Adrenal gland (tissue), 12 donors: Measurements from ENCODE around the gene C3orf20. TPM values are rescaled to one million over a fixed set of nuclear protein-coding genes. Genes with fewer than 3 reads are reported as not detected.

Experiments used
- DNase-seq, 7 donors: peaks; one replicate each; pipeline ENCODE4 v3.0.0-alpha.2; 2019 to 2020
- H3K27ac ChIP-seq, 5 donors: fragments of 200-600 bp; sonication (generic) in 4 of 5; 1 replicate in 3 of 5; 2 replicates in 2 of 5; pipeline versions ENCODE4 v1.5.1 to v1.8.0; 2016 to 2020; ENCODE audit warnings: mild to moderate bottlenecking in 1 of 5
- H3K27me3 ChIP-seq: fragments of 200-600 bp; 2 replicates; pipeline ENCODE4 v1.8.0; 2021
- H3K36me3 ChIP-seq, 2 donors: fragments of 200-600 bp; replicated peaks in 1 of 2; 1 replicate in 1 of 2; 2 replicates in 1 of 2; pipeline versions ENCODE4 v1.5.1 to v1.8.0; 2018 to 2022
- H3K4me1 ChIP-seq, 2 donors: fragments of 200-600 bp; replicated peaks in 1 of 2; 1 replicate in 1 of 2; 2 replicates in 1 of 2; pipeline versions ENCODE4 v1.5.1 to v1.8.0; 2018 to 2021
- H3K4me3 ChIP-seq, 4 donors: fragments of 200-600 bp; sonication (generic) in 3 of 4; one replicate each; pipeline ENCODE4 v1.5.1; 2016 to 2018
- H3K9me3 ChIP-seq, 3 donors: fragments of 200-600 bp; sonication (generic) in 1 of 3; replicated peaks in 1 of 3; 1 replicate in 2 of 3; 2 replicates in 1 of 3; pipeline versions ENCODE4 v1.5.1 to v1.8.0; 2016 to 2021
- POLR2A ChIP-seq, 2 donors: fragments of 450-650 bp; IDR thresholded peaks; one replicate each; pipeline ENCODE4 v1.6.1; 2017; ENCODE audit warnings: antibody characterized with exemption in 2 of 2, mild to moderate bottlenecking in 2 of 2, moderate library complexity in 1 of 2
- WGBS, 4 donors: extraction: QIAGEN DNeasy Blood & Tissue Kit in 2 of 4; methylation state at CpG; one replicate each; pipeline versions ENCODE4 v1.1.5 to v1.1.7; 2013 to 2017; 5-methylcytosine and 5-hydroxymethylcytosine counted together
- intact Hi-C, 2 donors: fragments of 100-400 bp; cut with DNase I; formaldehyde crosslinking; loops; one replicate each; pipeline versions ENCODE4 v1.14.1 to v1.15.0; 2022 to 2023
- polyA plus RNA-seq, 3 donors: library from polyadenylated mRNA; stranded (reverse); fragments of 200-250 nt in 2 of 3; fragments of 350-450 nt in 1 of 3; fragmentation: Illumina TruSeq in 1 of 3; extraction: RNeasy Lipid Tissue Mini Kit (QIAGEN cat#74804) in 1 of 3; gene quantifications; one replicate each; pipeline ENCODE4 v1.2.3, GENCODE V29; 2013 to 2014
- total RNA-seq, 9 donors: library from RNA; depleted of rRNA in 4 of 9; stranded (reverse); fragments of >200 nt in 4 of 9; fragments of 120-200 nt in 1 of 9; fragmentation: NEBNext Ultra II Directional in 1 of 9; extraction: Animal tissue kit (Norgen Biotek cat#: 25700) in 1 of 9; gene quantifications; one replicate each; pipeline versions ENCODE4 v1.1.0 to v1.2.4, GENCODE V29; 2013 to 2023
- TF ChIP-seq, protein P1 (sequence below), 6 experiments: fragments of 450-650 bp in 4 of 6; fragments of 200-600 bp in 2 of 6; sonication (generic) in 1 of 6; IDR thresholded peaks; 1 replicate in 5 of 6; 2 replicates in 1 of 6; pipeline versions ENCODE4 v1.5.1 to v1.8.0; 2016 to 2021; ENCODE audit warnings: antibody characterized with exemption in 6 of 6, mild to moderate bottlenecking in 2 of 6, moderate library complexity in 1 of 6
- donor health status: healthy with polysubstance abuse.
- donor health status: Bipolar disorder and iron deficiency.
- donor health status: DM: yes; HTN: yes; CAD: no.
- donor health status: DM: no; HTN: no; CAD: no.
- donor health status: DM: no; HTN: no; CAD: no.
- donor health status: DM: yes; HTN: yes; CAD: no.

C3orf20 gene
- total and polyA plus RNA-seq, 12 donors = 0.07 to 0.39 TPM; not detected in 10

DNA sequence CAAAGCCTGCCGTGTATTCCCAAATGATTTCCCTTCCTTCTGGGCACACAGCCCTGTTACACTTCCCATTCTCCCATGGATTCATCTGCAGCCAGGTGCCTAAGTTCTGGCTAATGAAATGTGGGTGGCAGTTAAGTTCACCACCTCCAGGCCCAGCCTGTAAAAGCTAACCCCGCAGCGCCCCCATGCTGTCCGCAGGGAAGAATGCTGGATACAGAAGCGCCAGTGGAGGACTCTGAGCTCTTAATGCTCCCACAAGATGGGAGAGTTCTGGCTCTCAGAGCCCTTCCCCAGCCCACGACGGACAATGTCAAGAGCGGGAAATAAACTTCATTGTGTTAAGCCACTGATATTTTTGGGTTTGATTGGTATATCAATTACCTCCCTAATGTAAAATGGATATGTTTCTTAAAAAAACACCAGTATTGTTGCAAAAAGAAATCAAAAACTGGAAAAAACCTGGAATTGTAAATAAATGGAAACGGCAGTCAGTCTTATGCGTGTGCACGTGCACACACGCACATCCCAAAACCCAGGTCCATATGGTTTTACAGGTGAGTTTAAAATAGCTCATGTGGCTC lies 106.1 kb downstream of the C3orf20 start:
- no peaks in the 10 kb centered on the region for H3K36me3 ChIP-seq
- H3K9me3 ChIP-seq = no peaks in the 10 kb centered on the region
- TF ChIP-seq POLR2A (IDR thresholded peaks at IDR 0.05) = no peak
- TF ChIP-seq, protein P1, sequence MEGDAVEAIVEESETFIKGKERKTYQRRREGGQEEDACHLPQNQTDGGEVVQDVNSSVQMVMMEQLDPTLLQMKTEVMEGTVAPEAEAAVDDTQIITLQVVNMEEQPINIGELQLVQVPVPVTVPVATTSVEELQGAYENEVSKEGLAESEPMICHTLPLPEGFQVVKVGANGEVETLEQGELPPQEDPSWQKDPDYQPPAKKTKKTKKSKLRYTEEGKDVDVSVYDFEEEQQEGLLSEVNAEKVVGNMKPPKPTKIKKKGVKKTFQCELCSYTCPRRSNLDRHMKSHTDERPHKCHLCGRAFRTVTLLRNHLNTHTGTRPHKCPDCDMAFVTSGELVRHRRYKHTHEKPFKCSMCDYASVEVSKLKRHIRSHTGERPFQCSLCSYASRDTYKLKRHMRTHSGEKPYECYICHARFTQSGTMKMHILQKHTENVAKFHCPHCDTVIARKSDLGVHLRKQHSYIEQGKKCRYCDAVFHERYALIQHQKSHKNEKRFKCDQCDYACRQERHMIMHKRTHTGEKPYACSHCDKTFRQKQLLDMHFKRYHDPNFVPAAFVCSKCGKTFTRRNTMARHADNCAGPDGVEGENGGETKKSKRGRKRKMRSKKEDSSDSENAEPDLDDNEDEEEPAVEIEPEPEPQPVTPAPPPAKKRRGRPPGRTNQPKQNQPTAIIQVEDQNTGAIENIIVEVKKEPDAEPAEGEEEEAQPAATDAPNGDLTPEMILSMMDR (IDR thresholded peaks at IDR 0.05) = peak; percentile 12 to 55 (median 42)
- H3K4me1 ChIP-seq = no peaks in the 10 kb centered on the region
- no peaks in the 10 kb centered on the region for H3K27me3 ChIP-seq
- peak in 5 of 7 donors; percentile 30 to 48 (median 43) for DNase-seq
- H3K27ac ChIP-seq = no peak overlapping the region
- WGBS, 4 donors = 43 to 54% (median 48%) methylated on average over 10 to 12 of the region's 12 CpGs
- no peak overlapping the region for H3K4me3 ChIP-seq
- intact Hi-C loops = loop anchor here in 1 of 2 donors (10.0 kb wide), 1 partner anchor 106 kb away; the partner anchor contains the start of gene C3orf20

DNA sequence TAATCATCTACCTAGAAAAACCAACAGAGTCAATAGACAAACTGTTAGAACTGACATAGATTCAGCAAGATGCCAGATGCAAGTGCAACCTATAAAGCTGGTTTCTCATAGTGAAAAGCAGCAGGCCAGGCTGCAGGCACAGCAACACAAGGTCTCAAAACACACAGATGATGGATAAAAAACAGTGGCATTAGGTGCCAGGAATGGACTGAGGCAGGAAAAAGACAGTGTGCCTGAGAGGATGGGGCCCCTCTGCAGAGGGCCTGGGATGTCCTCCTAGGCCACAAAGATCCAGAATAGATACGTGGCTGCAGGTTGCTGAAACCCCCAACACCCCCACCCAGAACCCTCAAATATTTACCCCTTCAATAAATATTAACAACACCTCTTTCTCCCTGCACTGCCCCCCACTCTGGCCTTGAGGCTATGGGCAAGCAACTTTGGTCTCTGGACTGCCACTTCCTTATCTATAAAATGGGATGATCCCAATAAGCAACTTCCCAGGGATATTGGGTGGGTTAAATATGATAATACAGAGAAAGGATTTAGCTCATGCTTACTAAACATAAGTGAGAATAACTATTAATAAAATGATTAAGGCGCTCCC lies 108.6 kb downstream of the C3orf20 start:
- no peaks in the 10 kb centered on the region for H3K36me3 ChIP-seq
- intact Hi-C loops = loop anchor here in 1 of 2 donors (10.0 kb wide), 1 partner anchor 109 kb away; the partner anchor contains the start of gene C3orf20
- no peak overlapping the region for H3K4me3 ChIP-seq
- TF ChIP-seq, protein P1 (IDR thresholded peaks at IDR 0.05) = no peak
- no peak for TF ChIP-seq POLR2A (IDR thresholded peaks at IDR 0.05)
- WGBS, 4 donors = 84 to 92% (median 87%) methylated on average over 2 of the region's 2 CpGs
- H3K9me3 ChIP-seq = no peaks in the 10 kb centered on the region
- DNase-seq = no peak
- H3K27me3 ChIP-seq = no peaks in the 10 kb centered on the region
- no peaks in the 10 kb centered on the region for H3K4me1 ChIP-seq
- H3K27ac ChIP-seq = no peak overlapping the region

DNA sequence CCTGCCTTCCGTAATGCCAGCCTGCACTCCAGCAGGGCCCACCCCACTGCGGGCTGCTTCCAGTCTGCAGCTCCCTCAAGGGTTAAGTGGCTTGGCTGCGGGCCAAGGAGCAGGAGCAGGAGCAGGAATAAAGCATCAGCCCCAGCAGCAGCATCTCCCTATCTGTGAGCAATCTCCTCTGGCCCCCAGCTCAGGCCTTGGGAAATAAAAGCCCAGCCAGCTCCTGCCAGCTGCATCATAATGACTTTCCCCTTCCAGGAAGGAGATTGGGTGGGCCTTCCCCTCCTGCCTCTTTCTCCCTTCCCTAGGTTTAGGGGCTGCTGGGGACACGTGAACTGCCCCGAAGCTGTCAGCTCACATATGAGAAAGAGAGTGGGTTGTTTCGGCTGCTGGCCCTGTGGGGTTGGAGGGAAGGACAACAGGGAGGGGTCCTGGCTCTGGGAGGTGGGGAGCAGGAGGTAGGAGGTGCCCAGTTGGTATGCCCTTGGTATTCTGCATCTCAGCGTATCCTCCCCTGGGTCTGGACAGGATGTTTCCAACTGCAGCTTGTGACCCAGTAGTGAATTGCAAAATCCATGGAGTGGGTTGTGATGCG lies 109.2 kb downstream of the C3orf20 start:
- no peak for TF ChIP-seq POLR2A (IDR thresholded peaks at IDR 0.05)
- H3K27ac ChIP-seq = no peak overlapping the region
- no peaks in the 10 kb centered on the region for H3K36me3 ChIP-seq
- H3K4me1 ChIP-seq = no peaks in the 10 kb centered on the region
- no peak overlapping the region for H3K4me3 ChIP-seq
- intact Hi-C loops = loop anchor here in 1 of 2 donors (10.0 kb wide), 1 partner anchor 109 kb away; the partner anchor contains the start of gene C3orf20
- H3K9me3 ChIP-seq = no peaks in the 10 kb centered on the region
- WGBS, 4 donors = 46 to 63% (median 51%) methylated on average over 8 of the region's 8 CpGs
- peak in 1 of 7 donors; percentile 13 for DNase-seq
- no peaks in the 10 kb centered on the region for H3K27me3 ChIP-seq

DNA sequence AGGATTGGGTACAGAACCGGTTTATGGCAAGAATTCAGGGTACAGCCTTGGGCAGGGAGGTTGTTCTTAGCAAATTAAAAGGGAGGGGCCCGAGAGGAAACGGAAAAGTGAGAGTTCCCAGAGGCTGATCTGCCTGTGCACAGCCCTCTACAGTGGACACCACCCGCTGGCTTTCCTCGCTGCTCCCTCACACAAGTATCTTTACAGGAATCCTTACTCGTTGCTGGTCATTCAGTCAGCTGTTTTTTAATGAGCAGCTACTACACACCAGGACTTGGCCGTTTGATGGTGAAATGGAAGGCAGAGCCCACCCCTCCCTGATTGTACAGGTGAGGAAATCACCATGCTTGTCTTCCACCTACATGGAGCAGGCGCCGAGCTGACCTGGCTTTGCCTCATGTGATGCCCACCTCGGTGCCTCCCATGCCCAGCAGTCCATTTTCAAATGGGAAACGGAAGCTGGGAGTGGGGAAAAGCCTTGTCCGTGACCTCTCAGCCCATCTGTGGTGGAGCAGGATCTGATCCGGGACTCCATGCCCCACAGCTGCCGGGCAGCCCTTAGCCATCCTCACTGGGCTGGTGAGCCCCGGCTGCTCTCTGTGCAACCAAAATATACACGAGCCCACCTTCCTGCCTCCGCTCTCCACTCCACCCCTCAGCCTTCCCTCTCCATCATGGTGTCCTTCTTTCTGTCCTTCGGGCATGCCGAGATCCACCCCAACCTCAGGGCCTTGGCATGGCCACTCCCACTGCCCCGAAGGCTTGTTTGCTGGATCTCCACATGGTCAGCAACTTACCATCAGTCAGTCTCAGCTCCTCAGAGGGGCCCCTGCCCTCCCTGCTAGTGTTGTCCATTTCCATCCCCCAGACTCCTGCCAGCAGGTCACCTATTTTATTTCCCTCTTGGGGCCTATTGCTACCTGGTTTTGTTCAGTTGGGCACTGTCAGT lies 110.5 kb downstream of the C3orf20 start:
- TF ChIP-seq, protein P1 (IDR thresholded peaks at IDR 0.05) = no peak
- no peak for TF ChIP-seq POLR2A (IDR thresholded peaks at IDR 0.05)
- peak in 1 of 7 donors; percentile 7 for DNase-seq
- Histone ChIP-seq H3K4me1 (no peaks in the 10 kb centered on the region), H3K27me3 (no peaks in the 10 kb centered on the region), H3K36me3 (no peaks in the 10 kb centered on the region), H3K27ac (no peak overlapping the region), H3K4me3 (no peak overlapping the region), H3K9me3 (no peaks in the 10 kb centered on the region)
- 70 to 78% (median 72%) methylated on average over 19 to 20 of the region's 20 CpGs for WGBS, 4 donors
- intact Hi-C loops = loop anchor here in 1 of 2 donors (10.0 kb wide), 1 partner anchor 111 kb away; the partner anchor contains the start of gene C3orf20
